Fibroblast of lung (primary cell): ENCODE measurements around the gene ABCC10. TPM values are rescaled to one million over a fixed set of nuclear protein-coding genes. Genes with fewer than 3 reads are reported as not detected.

Experiments
- DNase-seq, 2 donors: peaks; one replicate each; pipeline versions ENCODE4 v3.0.0 to v3.0.0-alpha.2; 2010; ENCODE audit warnings: low read depth in 2 of 2
- H2AFZ ChIP-seq: 2 replicates; pipeline ENCODE4 v1.5.1; 2012; ENCODE audit warnings: low read length, control low read depth, inconsistent platforms
- H3K27ac ChIP-seq: 2 replicates; pipeline ENCODE4 v1.5.1; 2011; ENCODE audit warnings: low read length, control low read depth; ENCODE audit not compliant: insufficient read depth
- H3K27me3 ChIP-seq: 2 replicates; pipeline ENCODE4 v1.5.1; 2011; ENCODE audit warnings: mild to moderate bottlenecking, low read length; ENCODE audit not compliant: control insufficient read depth, insufficient read depth
- H3K36me3 ChIP-seq: 2 replicates; pipeline ENCODE4 v1.5.1; 2011; ENCODE audit warnings: low read length; ENCODE audit not compliant: control insufficient read depth, insufficient read depth
- H3K4me1 ChIP-seq: 2 replicates; pipeline ENCODE4 v1.5.1; 2011; ENCODE audit warnings: low read length; ENCODE audit not compliant: control insufficient read depth, insufficient read depth; ENCODE audit errors: extremely low read depth
- H3K4me2 ChIP-seq: 2 replicates; pipeline ENCODE4 v1.5.1; 2011; ENCODE audit warnings: low read length, control low read depth; ENCODE audit not compliant: insufficient read depth; ENCODE audit errors: extremely low read depth
- H3K4me3 ChIP-seq, 4 experiments: fragments of 200-600 bp in 1 of 4; sonication (generic) in 1 of 4; replicated peaks in 1 of 4; 2 replicates each; pipeline ENCODE4 v1.5.1; 2011 to 2016; ENCODE audit warnings: low read length in 4 of 4, low read depth in 3 of 4, mild to moderate bottlenecking in 3 of 4, control low read depth in 2 of 4, inconsistent platforms in 1 of 4, mixed read lengths in 1 of 4; ENCODE audit not compliant: insufficient read depth in 1 of 4; ENCODE audit errors: control extremely low read depth in 1 of 4
- H3K79me2 ChIP-seq: 2 replicates; pipeline ENCODE4 v1.5.1; 2012; ENCODE audit warnings: mild to moderate bottlenecking, low read length, inconsistent platforms; ENCODE audit not compliant: control insufficient read depth, insufficient read depth
- H3K9ac ChIP-seq: 2 replicates; pipeline ENCODE4 v1.5.1; 2011; ENCODE audit warnings: mild to moderate bottlenecking, low read length, control low read depth; ENCODE audit not compliant: insufficient read depth
- H3K9me3 ChIP-seq: 2 replicates; pipeline ENCODE4 v1.5.1; 2012; ENCODE audit warnings: low read depth, low read length; ENCODE audit not compliant: control insufficient read depth, insufficient read depth
- H4K20me1 ChIP-seq: 2 replicates; pipeline ENCODE4 v1.5.1; 2011; ENCODE audit warnings: low read length; ENCODE audit not compliant: control insufficient read depth, insufficient read depth; ENCODE audit errors: extremely low read depth
- CTCF ChIP-seq, 2 donors: IDR thresholded peaks in 1 of 2; conservative IDR thresholded peaks in 1 of 2; 1 replicate in 1 of 2; 2 replicates in 1 of 2; pipeline ENCODE4 v1.5.1; 2011 to 2012; ENCODE audit warnings: low read length in 2 of 2, control low read depth in 1 of 2, inconsistent platforms in 1 of 2, low read depth in 1 of 2, mild to moderate bottlenecking in 1 of 2
- EZH2 ChIP-seq: IDR thresholded peaks from 2 replicates; pipeline ENCODE4 v1.5.1; 2012; ENCODE audit warnings: low read length, control low read depth, mild to moderate bottlenecking; ENCODE audit errors: missing control alignments
- polyA plus RNA-seq, 2 donors: library from polyadenylated mRNA; depleted of rRNA in 1 of 2; stranded (reverse) in 1 of 2; unstranded in 1 of 2; fragments of >200 nt; gene quantifications; 2 replicates each; pipeline ENCODE4 v1.2.1, GENCODE V29; 2011 to 2012; ENCODE audit warnings: missing spikeins in 1 of 2
- total RNA-seq: library from RNA; depleted of rRNA; stranded (reverse); fragments of >200 nt; gene quantifications from 2 replicates; pipeline ENCODE4 v1.2.1, GENCODE V29; 2014

The ABCC10 gene
- total and polyA plus RNA-seq, 2 donors (not counting 1 experiment from before 2014, with no cell fraction given), result 8.9 to 23.1 TPM

GRCh38 chr6:43492673-43493072 is 65.3 kb downstream of the ABCC10 start:
- Histone ChIP-seq H3K4me2 (peak overlapping the region; percentile 84), H2AFZ (no peak overlapping the region), H3K27me3 (no peaks in the 10 kb centered on the region), H3K4me1 (peaks cover 29% of the 10 kb centered on the region), H3K4me3 (peak overlapping the region in 1 of 4 experiments; percentile 27), H3K9me3 (no peaks in the 10 kb centered on the region), H3K27ac (peak overlapping the region; percentile 43), H4K20me1 (no peaks in the 10 kb centered on the region), H3K79me2 (peaks cover 12% of the 10 kb centered on the region), H3K9ac (no peak overlapping the region), H3K36me3 (no peaks in the 10 kb centered on the region)
- peak in 1 of 2 donors; percentile 62 for DNase-seq
- TF ChIP-seq EZH2 (no peak), CTCF (conservative IDR thresholded peaks at IDR 0.05 in 1 of 2, IDR thresholded peaks at IDR 0.05 in 1 of 2; ENCODE audit: low read depth in 1 of 2, low read length in 2 of 2) (no peak)

DNA sequence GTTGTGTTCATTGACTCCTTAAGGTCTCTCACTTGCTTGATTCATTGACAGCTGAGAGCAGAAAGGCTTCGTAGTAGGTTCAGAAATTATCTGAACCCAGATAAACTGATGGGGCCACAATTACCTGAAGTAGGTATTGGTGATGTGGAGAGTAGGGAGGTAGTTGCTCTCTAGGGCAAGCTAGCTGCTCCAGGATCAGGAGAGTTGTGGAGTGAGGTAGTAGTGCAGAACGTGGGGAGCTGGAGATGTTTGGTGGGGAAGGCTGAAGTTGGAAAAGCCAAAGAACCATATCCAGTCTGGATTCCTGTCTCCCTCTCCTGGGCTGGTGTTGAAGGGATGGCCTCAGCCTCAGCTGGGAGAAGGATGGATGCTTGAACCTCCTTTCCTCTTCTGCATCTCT is 65.9 kb downstream of the ABCC10 start:
- TF ChIP-seq EZH2 (no peak), CTCF (conservative IDR thresholded peaks at IDR 0.05 in 1 of 2, IDR thresholded peaks at IDR 0.05 in 1 of 2; ENCODE audit: low read depth in 1 of 2, low read length in 2 of 2) (no peak)
- H4K20me1 ChIP-seq, result no peaks in the 10 kb centered on the region
- H3K36me3 ChIP-seq, result no peaks in the 10 kb centered on the region
- H2AFZ ChIP-seq, result no peak overlapping the region
- H3K9me3 ChIP-seq, result no peaks in the 10 kb centered on the region
- H3K4me2 ChIP-seq, result no peak overlapping the region
- no peak for DNase-seq
- peaks cover 12% of the 10 kb centered on the region for H3K79me2 ChIP-seq
- H3K27me3 ChIP-seq, result no peaks in the 10 kb centered on the region
- no peak overlapping the region for H3K27ac ChIP-seq
- no peak overlapping the region for H3K9ac ChIP-seq
- no peak overlapping the region for H3K4me3 ChIP-seq
- peaks cover 29% of the 10 kb centered on the region for H3K4me1 ChIP-seq

DNA sequence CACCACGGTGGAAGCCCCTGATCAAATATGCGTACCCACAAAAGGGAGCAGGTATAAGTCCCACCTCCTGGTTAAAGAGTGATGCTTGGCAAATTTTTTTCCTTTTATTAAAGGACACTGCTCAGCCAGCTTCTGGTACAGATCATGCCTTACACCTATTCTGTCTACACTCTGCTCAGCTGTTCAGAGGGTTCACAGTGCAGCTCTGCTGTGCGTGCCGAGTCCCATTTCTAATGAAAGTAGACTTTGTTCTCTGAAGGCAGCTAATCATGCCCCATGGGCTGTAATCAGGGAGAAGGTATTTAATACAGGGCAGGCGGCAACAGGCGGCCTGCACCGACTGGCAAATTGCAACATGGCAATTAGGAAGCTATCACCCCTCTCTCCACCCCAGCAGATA is 66.5 kb downstream of the ABCC10 start:
- Histone ChIP-seq H2AFZ (no peak overlapping the region), H3K79me2 (peaks cover 12% of the 10 kb centered on the region), H3K9ac (no peak overlapping the region), H3K36me3 (peaks cover 1% of the 10 kb centered on the region), H3K4me3 (no peak overlapping the region), H3K4me1 (peaks cover 26% of the 10 kb centered on the region), H4K20me1 (no peaks in the 10 kb centered on the region), H3K27ac (no peak overlapping the region), H3K27me3 (no peaks in the 10 kb centered on the region), H3K4me2 (no peak overlapping the region), H3K9me3 (no peaks in the 10 kb centered on the region)
- DNase-seq, result no peak
- no peak for TF ChIP-seq CTCF (conservative IDR thresholded peaks at IDR 0.05 in 1 of 2, IDR thresholded peaks at IDR 0.05 in 1 of 2; ENCODE audit: low read depth in 1 of 2, low read length in 2 of 2)
